ENCODE results near the gene PYGB.

Gene PYGB

GRCh38 chr20:25271486-25272222 lies 23.8 kb downstream of the PYGB start:
- DNase-seq = no peak

GRCh38 chr20:25272223-25273000 lies 24.5 kb downstream of the PYGB start:
- no peak for DNase-seq

GRCh38 chr20:25273046-25273445 lies 25.2 kb downstream of the PYGB start:
- no peak for DNase-seq

GRCh38 chr20:25273541-25274358 lies 25.9 kb downstream of the PYGB start:
- DNase-seq = no peak

GRCh38 chr20:25274481-25274880 lies 26.6 kb downstream of the PYGB start:
- DNase-seq = no peak

- no peak for DNase-seq
Measured at GRCh38 chr20:25274891-25275812, 27.3 kb downstream of the PYGB start.

GRCh38 chr20:25275813-25276532 lies 28.1 kb downstream of the PYGB start:
- no peak for DNase-seq

- DNase-seq = no peak
Measured at GRCh38 chr20:25276533-25277050, 28.7 kb downstream of the PYGB start.

- no peak for DNase-seq
Measured at GRCh38 chr20:25277051-25277801, 29.3 kb downstream of the PYGB start.

- DNase-seq = no peak
Measured at GRCh38 chr20:25277941-25278521, 30.1 kb downstream of the PYGB start.

- DNase-seq = no peak
Measured at GRCh38 chr20:25278636-25279361, 30.9 kb downstream of the PYGB start.

GRCh38 chr20:25279403-25279802 lies 31.5 kb downstream of the PYGB start:
- no peak for DNase-seq

- no peak for DNase-seq
Measured at GRCh38 chr20:25280051-25280573, 32.2 kb downstream of the PYGB start.

- no peak for DNase-seq
Measured at GRCh38 chr20:25280574-25281535, 33.0 kb downstream of the PYGB start.

- no peak for DNase-seq
Measured at GRCh38 chr20:25281541-25281991, 33.7 kb downstream of the PYGB start.

GRCh38 chr20:25282034-25282781 lies 34.3 kb downstream of the PYGB start:
- DNase-seq = no peak

- no peak for DNase-seq
Measured at GRCh38 chr20:25282796-25283195, 34.9 kb downstream of the PYGB start.

Measured in CD4-positive, alpha-beta T cell treated with Interleukin-4 for 4 hours (primary cell).